OCI-LY7 (cell line): Measurements from ENCODE around the gene CD38. TPM values are rescaled to one million over a fixed set of nuclear protein-coding genes. Genes with fewer than 3 reads are reported as not detected.
A peak's percentile ranks its signal among the peaks of the same experiment; 100 is the strongest.

Experiments used
- BruUV-seq: library from RNA; stranded (reverse); fragments of 400-500 nt; replicated peaks from 2 replicates; lab custom pipeline; 2021; lab: Mats Ljungman, UMichigan
- CTCF ChIA-PET: fragments of 300-600 bp; sonication (Branson Sonifier 250); formaldehyde crosslinking; loops from one replicate; lab custom pipeline; 2022; ENCODE audit warnings: antibody characterized with exemption; ENCODE audit not compliant: unreplicated experiment; lab: Charles Lee
- POLR2A ChIA-PET: fragments of 300-600 bp; sonication (Branson Sonifier 250); formaldehyde crosslinking; loops from one replicate; lab custom pipeline; 2022; ENCODE audit warnings: antibody characterized with exemption; lab: Charles Lee
- DNase-seq: peaks from one replicate; pipeline ENCODE4 v3.0.0-alpha.2; 2015; ENCODE audit warnings: low spot score
- H2AFZ ChIP-seq: fragments of 200-600 bp; sonication (generic), shearing (Covaris generic); 2 replicates; pipeline ENCODE4 v1.6.1; 2014; ENCODE audit warnings: mild to moderate bottlenecking, antibody characterized with exemption, low read length, moderate library complexity
- H3K27ac ChIP-seq: fragments of 200-600 bp; sonication (generic); 2 replicates; pipeline ENCODE4 v1.5.1; 2014; ENCODE audit warnings: mixed run types, low read depth, mild to moderate bottlenecking, moderate library complexity, low read length, inconsistent platforms; ENCODE audit not compliant: poor library complexity, severe bottlenecking
- H3K36me3 ChIP-seq: fragments of 200-600 bp; sonication (generic); 2 replicates; pipeline ENCODE4 v1.6.1; 2014; ENCODE audit warnings: mild to moderate bottlenecking, antibody characterized with exemption, low read length, moderate library complexity, mixed read lengths; ENCODE audit not compliant: insufficient read depth
- H3K4me1 ChIP-seq: fragments of 200-600 bp; sonication (generic); 2 replicates; pipeline ENCODE4 v1.5.1; 2014; ENCODE audit warnings: mild to moderate bottlenecking, low read length; ENCODE audit not compliant: insufficient read depth, poor library complexity, severe bottlenecking
- H3K4me2 ChIP-seq: fragments of 200-600 bp; sonication (generic); 2 replicates; pipeline ENCODE4 v1.6.1; 2014; ENCODE audit warnings: mild to moderate bottlenecking, low read length
- H3K4me3 ChIP-seq: fragments of 200-600 bp; sonication (generic); 2 replicates; pipeline ENCODE4 v1.5.1; 2014; ENCODE audit warnings: mild to moderate bottlenecking, low read depth, low read length; ENCODE audit not compliant: poor library complexity, severe bottlenecking
- H3K79me2 ChIP-seq: fragments of 200-600 bp; sonication (generic); 2 replicates; pipeline ENCODE4 v1.6.1; 2016; ENCODE audit warnings: low read depth, mild to moderate bottlenecking, low read length, moderate library complexity, mixed read lengths; ENCODE audit not compliant: insufficient read depth
- H3K9me2 ChIP-seq: fragments of 200-600 bp; sonication (generic); 2 replicates; pipeline ENCODE4 v1.6.1; 2016; ENCODE audit warnings: mild to moderate bottlenecking, low read length, mixed read lengths; ENCODE audit not compliant: insufficient read depth
- H3K9me3 ChIP-seq: fragments of 200-600 bp; sonication (generic); 2 replicates; pipeline ENCODE4 v1.6.1; 2014; ENCODE audit warnings: mild to moderate bottlenecking, mixed run types, low read length, mixed read lengths
- H4K20me1 ChIP-seq: fragments of 200-600 bp; sonication (generic); 2 replicates; pipeline ENCODE4 v1.6.1; 2014; ENCODE audit warnings: mild to moderate bottlenecking, antibody characterized with exemption, low read length, moderate library complexity, mixed read lengths; ENCODE audit not compliant: insufficient read depth
- CTCF ChIP-seq: fragments of 200-600 bp; sonication (generic); conservative IDR thresholded peaks from 2 replicates; pipeline ENCODE4 v1.5.1; 2014; ENCODE audit warnings: mild to moderate bottlenecking, antibody characterized with exemption, low read length, moderate library complexity, mixed read lengths
- EZH2phosphoT487 ChIP-seq: fragments of 200-600 bp; sonication (generic); IDR thresholded peaks from 2 replicates; pipeline ENCODE4 v1.6.1; 2018; ENCODE audit warnings: low read depth, borderline replicate concordance, mild to moderate bottlenecking, mixed run types, antibody characterized with exemption, low read length, moderate library complexity, mixed read lengths
- intact Hi-C: fragments of 100-400 bp; cut with micrococcal nuclease; formaldehyde crosslinking; loops from one replicate; pipeline ENCODE4 v1.10.0; 2022; ENCODE audit not compliant: unreplicated experiment
- total RNA-seq, 2 experiments: library from RNA; depleted of rRNA in 1 of 2; stranded (reverse); fragments of >200 nt in 1 of 2; shearing (Covaris generic) in 1 of 2; gene quantifications; 2 replicates each; pipeline ENCODE4 v1.2.3, GENCODE V29; 2014 to 2022

Gene CD38
- total RNA-seq, 2 experiments from 2014 or later, result 92.0 to 176 TPM

- Histone ChIP-seq H2AFZ (no peak overlapping the region), H3K4me2 (no peak overlapping the region), H4K20me1 (no peaks in the 10 kb centered on the region), H3K9me3 (peaks cover 5% of the 10 kb centered on the region; the same call in 1 of the 2 replicates), H3K4me3 (no peak overlapping the region), H3K79me2 (no peaks in the 10 kb centered on the region), H3K27ac (no peak overlapping the region), H3K36me3 (no peaks in the 10 kb centered on the region), H3K9me2 (no peaks in the 10 kb centered on the region), H3K4me1 (peaks cover 34% of the 10 kb centered on the region)
- CTCF ChIA-PET, result no interaction called here
- intact Hi-C loops, result no loop called here
- BruUV-seq, result no TSS peak
- peak; percentile 17 for DNase-seq
- TF ChIP-seq EZH2phosphoT487 (no peak), CTCF (no peak)
- POLR2A ChIA-PET, result interaction anchor here (0.6 to 2.3 kb wide), 4 partner anchors 9 to 435 kb away, joined by 3 to 8 read pairs (median 4); partner anchors contain the start of gene CD38
Observed at GRCh38 chr4:15754323-15754722, 23.8 kb upstream of the CD38 start.

- no TSS peak for BruUV-seq
- Histone ChIP-seq H3K9me2 (no peaks in the 10 kb centered on the region), H3K9me3 (peaks cover 5% of the 10 kb centered on the region; the same call in 1 of the 2 replicates), H3K27ac (peak overlapping the region; percentile 57), H2AFZ (peak overlapping the region; percentile 99), H3K4me2 (peak overlapping the region; percentile 73), H3K4me3 (peak overlapping the region; percentile 51), H3K79me2 (no peaks in the 10 kb centered on the region), H4K20me1 (no peaks in the 10 kb centered on the region), H3K36me3 (no peaks in the 10 kb centered on the region), H3K4me1 (peaks cover 34% of the 10 kb centered on the region)
- TF ChIP-seq CTCF, result no peak
- no peak for TF ChIP-seq EZH2phosphoT487
- intact Hi-C loops, result no loop called here
- no peak for DNase-seq
- POLR2A ChIA-PET, result interaction anchor here (0.6 to 5.3 kb wide), 19 partner anchors 8 to 912 kb away, joined by 3 to 35 read pairs (median 6); partner anchors contain the start of genes CD38 and FAM200B
- CTCF ChIA-PET, result interaction anchor here (1.0 to 1.9 kb wide), 7 partner anchors 7 to 44 kb away, joined by 3 to 7 read pairs (median 5); no protein-coding TSS in a partner anchor
Observed at GRCh38 chr4:15755321-15756155, 22.6 kb upstream of the CD38 start.
